K562 (cell line): ENCODE data around the gene ZNF831.

Experiments
- CBX3 ChIP-seq, 2 experiments: IDR thresholded peaks; 1 replicate in 1 of 2; 2 replicates in 1 of 2; pipeline ENCODE4 v1.6.1; 2012; ENCODE audit warnings: inconsistent platforms in 2 of 2, low read length in 2 of 2, borderline replicate concordance in 1 of 2, control low read depth in 1 of 2
- JUN ChIP-seq, 2 experiments: sonication (generic) in 1 of 2; formaldehyde crosslinking in 1 of 2; IDR thresholded peaks; 2 replicates each; pipeline versions ENCODE4 v1.6.1 to v1.8.0; 2012 to 2022; ENCODE audit warnings: borderline replicate concordance in 2 of 2, mild to moderate bottlenecking in 2 of 2, improper control_type of control experiment in 1 of 2, low read depth in 1 of 2, low read length in 1 of 2, missing genetic modification reagents in 1 of 2
- LEF1 ChIP-seq: fragments of 450-650 bp; IDR thresholded peaks from 2 replicates; pipeline ENCODE4 v1.6.1; 2016; ENCODE audit warnings: mild to moderate bottlenecking
- MTA3 ChIP-seq: fragments of 450-650 bp; formaldehyde crosslinking; IDR thresholded peaks from 2 replicates; pipeline ENCODE4 v1.6.1; 2017; ENCODE audit warnings: mild to moderate bottlenecking, borderline replicate concordance
- RB1 ChIP-seq: fragments of 450-650 bp; IDR thresholded peaks from 2 replicates; pipeline ENCODE4 v1.6.1; 2017; ENCODE audit warnings: low read depth, mild to moderate bottlenecking
- ZNF217 ChIP-seq: sonication (generic); formaldehyde crosslinking; IDR thresholded peaks from 2 replicates; pipeline ENCODE4 v1.8.0; 2022; ENCODE audit warnings: mild to moderate bottlenecking, missing genetic modification reagents
- TF ChIP-seq, protein P1 (sequence below): fragments of 250-450 bp; sonication (Bioruptor Pico); IDR thresholded peaks from 2 replicates; pipeline ENCODE4 v1.9.0; 2021; ENCODE audit warnings: mild to moderate bottlenecking

DNA sequence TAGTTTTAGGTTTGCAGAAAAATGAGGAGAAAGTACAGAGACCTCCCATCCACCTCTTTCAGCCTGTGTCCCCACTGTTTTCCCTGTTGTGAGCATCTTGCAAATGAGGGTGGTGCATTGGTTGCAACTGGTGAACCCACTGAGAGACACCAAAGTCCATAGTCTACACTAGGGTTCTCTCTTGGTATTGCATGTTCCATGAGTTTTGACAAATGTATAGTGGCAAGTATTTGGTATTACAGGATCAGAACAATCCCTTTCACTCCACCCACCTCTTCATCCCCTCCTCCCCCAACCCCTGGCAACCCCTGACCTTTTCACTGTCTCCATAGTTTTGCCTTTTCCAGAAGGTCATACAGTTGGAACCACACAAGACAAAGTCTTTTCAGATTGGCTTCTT lies 20.1 kb downstream of the ZNF831 start:
- no peak for TF ChIP-seq RB1
- TF ChIP-seq, protein P1, sequence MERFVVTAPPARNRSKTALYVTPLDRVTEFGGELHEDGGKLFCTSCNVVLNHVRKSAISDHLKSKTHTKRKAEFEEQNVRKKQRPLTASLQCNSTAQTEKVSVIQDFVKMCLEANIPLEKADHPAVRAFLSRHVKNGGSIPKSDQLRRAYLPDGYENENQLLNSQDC = no peak
- TF ChIP-seq ZNF217 (CRISPR knock-in tag) = no peak
- no peak for TF ChIP-seq JUN (IDR thresholded peaks at IDR 0.05; ENCODE audit: borderline replicate concordance, low read depth, low read length)
- no peak for TF ChIP-seq JUN (CRISPR knock-in tag; IDR thresholded peaks at IDR 0.05; ENCODE audit: borderline replicate concordance)
- TF ChIP-seq MTA3 = no peak
- TF ChIP-seq LEF1 = no peak
- TF ChIP-seq CBX3 (IDR thresholded peaks at IDR 0.05; ENCODE audit: borderline replicate concordance in 1 of 2, low read length in 2 of 2) = no peak
